Keratinocyte (primary cell): ENCODE measurements around the gene CAMK2D.

Experiments used
- EZH2 ChIP-seq: IDR thresholded peaks from one replicate; pipeline ENCODE4 v1.6.1; 2012; ENCODE audit warnings: inconsistent platforms, mild to moderate bottlenecking, low read length, moderate library complexity
- TF ChIP-seq, protein P1 (sequence below), 3 experiments: IDR thresholded peaks in 1 of 3; conservative IDR thresholded peaks in 1 of 3; optimal IDR thresholded peaks in 1 of 3; 2 replicates in 2 of 3; 3 replicates in 1 of 3; pipeline versions ENCODE3 to v1.5.1; 2011; ENCODE audit warnings: low read length in 3 of 3, mild to moderate bottlenecking in 3 of 3, moderate library complexity in 2 of 3, control low read depth in 1 of 3, inconsistent platforms in 1 of 3; ENCODE audit not compliant: insufficient read depth in 2 of 3; ENCODE audit errors: extremely low read depth in 1 of 3

DNA sequence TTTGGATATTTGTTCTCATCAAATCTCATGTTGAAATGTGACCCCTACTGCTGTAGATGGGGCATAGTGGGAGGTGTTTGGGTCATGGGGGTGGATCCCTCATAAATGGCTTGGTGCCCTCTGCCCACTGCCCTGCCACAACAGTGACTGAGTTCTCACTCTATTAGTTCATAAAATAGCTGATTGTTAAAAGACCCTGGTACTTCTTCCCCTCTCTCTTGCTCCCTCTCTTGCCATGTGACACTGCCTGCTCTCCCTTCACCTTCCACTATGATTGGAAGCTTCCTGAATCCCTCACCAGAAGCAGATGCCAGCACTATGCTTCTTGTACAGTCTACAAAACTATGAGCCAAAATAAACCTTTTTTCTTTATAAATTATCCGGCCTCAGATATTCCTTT is 182.2 kb downstream of the CAMK2D start:
- no peak for TF ChIP-seq EZH2
- TF ChIP-seq, protein P1, sequence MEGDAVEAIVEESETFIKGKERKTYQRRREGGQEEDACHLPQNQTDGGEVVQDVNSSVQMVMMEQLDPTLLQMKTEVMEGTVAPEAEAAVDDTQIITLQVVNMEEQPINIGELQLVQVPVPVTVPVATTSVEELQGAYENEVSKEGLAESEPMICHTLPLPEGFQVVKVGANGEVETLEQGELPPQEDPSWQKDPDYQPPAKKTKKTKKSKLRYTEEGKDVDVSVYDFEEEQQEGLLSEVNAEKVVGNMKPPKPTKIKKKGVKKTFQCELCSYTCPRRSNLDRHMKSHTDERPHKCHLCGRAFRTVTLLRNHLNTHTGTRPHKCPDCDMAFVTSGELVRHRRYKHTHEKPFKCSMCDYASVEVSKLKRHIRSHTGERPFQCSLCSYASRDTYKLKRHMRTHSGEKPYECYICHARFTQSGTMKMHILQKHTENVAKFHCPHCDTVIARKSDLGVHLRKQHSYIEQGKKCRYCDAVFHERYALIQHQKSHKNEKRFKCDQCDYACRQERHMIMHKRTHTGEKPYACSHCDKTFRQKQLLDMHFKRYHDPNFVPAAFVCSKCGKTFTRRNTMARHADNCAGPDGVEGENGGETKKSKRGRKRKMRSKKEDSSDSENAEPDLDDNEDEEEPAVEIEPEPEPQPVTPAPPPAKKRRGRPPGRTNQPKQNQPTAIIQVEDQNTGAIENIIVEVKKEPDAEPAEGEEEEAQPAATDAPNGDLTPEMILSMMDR (optimal IDR thresholded peaks at IDR 0.05 in 1 of 3, IDR thresholded peaks at IDR 0.05 in 1 of 3, conservative IDR thresholded peaks at IDR 0.05 in 1 of 3; ENCODE audit: extremely low read depth in 1 of 3, insufficient read depth in 2 of 3, low read length in 3 of 3): no peak
